Measurements from ENCODE around the gene TTC23. TPM values are rescaled to one million over a fixed set of nuclear protein-coding genes. Genes with fewer than 3 reads are reported as not detected.

The TTC23 gene, protein sequence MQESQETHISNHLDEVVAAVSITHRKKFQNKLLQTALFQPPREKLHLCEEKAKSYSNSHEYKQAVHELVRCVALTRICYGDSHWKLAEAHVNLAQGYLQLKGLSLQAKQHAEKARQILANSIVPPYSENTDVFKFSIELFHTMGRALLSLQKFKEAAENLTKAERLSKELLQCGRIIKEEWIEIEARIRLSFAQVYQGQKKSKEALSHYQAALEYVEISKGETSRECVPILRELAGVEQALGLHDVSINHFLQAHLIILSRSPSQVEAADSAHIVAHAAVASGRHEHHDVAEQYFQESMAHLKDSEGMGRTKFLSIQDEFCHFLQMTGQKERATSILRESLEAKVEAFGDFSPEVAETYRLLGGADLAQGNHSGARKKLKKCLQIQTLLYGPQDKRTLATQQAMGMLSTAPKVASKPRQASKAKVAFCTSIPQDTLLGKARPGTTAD
- total RNA-seq, result 0.67 TPM
- polyA plus RNA-seq, result under 1 TPM in 2 of 4 donors, not detected in 2; 0.56 to 0.60 TPM

DNA sequence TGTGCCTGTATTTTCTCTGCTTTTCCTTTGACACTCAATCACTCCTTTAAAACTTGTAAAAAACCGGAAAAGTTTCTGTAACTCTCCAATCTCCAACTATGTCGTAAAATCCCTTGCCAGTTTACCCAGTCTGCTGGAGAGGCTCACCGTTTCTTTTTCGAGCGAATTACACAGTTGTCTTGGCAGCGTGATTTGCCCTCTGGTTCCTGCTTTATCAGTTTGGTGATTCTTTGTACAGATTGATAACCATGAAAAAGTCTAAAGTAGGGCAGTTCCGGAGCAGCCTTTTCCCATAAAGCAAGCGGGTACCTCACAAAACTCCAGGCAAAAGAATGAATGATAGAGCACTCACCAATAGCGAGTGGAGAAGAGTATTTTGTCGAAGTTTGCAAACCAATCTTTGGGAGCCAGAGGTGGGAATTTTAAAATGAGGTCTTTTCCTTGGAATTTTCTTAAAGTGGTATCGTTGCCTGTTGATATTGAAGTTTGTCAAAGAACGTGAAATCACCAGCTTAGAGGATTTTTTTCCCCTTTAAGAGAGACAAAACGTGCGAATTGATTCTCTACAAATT is at the start of gene TTC23:
TSS of gene TTC23 (minus strand) at position 312 of the 572 bp plus-strand sequence. CDS start 20,869 bp downstream, outside the sequence.
- peaks cover 10% of the 10 kb centered on the region for H3K27me3 Mint-ChIP-seq
- peak within 1 kb of the TSS in 3 of 4 donors; percentile 93 to 97 (median 94) for H3K4me3 Mint-ChIP-seq

DNA sequence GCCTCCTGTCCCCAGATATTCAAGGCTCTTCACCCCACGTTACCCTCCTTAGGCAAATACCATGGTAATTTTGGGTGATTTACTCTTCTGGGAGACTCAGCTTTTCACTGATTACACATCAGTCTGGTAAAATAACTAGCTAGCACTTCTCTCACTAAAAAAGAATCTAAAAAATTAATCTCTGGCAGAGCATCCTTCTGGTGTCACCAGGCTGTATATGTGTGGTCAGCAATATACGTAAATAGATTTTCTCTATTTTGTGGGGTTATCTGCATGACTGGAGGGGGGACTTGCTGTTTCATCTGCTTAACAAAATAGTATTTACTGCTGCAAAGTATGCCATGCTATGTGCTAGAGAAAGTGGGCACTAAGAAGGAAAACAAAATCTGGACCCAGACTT is 47.0 kb upstream of the TTC23 start:
- Histone ChIP-seq H3K36me3 (ENCODE audit: control insufficient read depth, insufficient read depth, low read length) (peaks cover 10% of the 10 kb centered on the region), H3K4me1 (ENCODE audit: control insufficient read depth, insufficient read depth, low read length, poor library complexity, severe bottlenecking) (no peaks in the 10 kb centered on the region), H3K27ac (ENCODE audit: insufficient read depth, low read length, poor library complexity, severe bottlenecking) (no peak overlapping the region), H3K4me3 (ENCODE audit: low read depth, low read length) (no peak overlapping the region), H3K9me3 (ENCODE audit: control insufficient read depth in 2 of 2, low read length in 2 of 2) (no peaks in the 10 kb centered on the region), H3K27me3 (ENCODE audit: control insufficient read depth, insufficient read depth, low read length) (no peaks in the 10 kb centered on the region)
- Mint-ChIP-seq H3K27me3 (no peaks in the 10 kb centered on the region), H3K27ac (no peak overlapping the region), H3K4me1 (peaks cover 0 to 11% (median 5%) of the 10 kb centered on the region in 4 donors), H3K9me3 (peaks cover 0 to 7% (median 1%) of the 10 kb centered on the region in 7 donors), H3K4me3 (no peak overlapping the region), H3K36me3 (peaks cover 22% of the 10 kb centered on the region)
- no peak for ATAC-seq (ENCODE audit: low read depth in 2 of 2)
- DNase-seq, result no peak

More for the DNA sequence above, at the start of gene TTC23:
- Mint-ChIP-seq H3K9me3 (peaks cover 0 to 6% (median 0%) of the 10 kb centered on the region in 7 donors), H3K27ac (peak within 1 kb of the TSS in 2 of 3 donors; percentile 89 to 94), H3K4me1 (peaks cover 19 to 30% (median 27%) of the 10 kb centered on the region in 4 donors), H3K36me3 (no peaks in the 10 kb centered on the region)
- Histone ChIP-seq H3K36me3 (ENCODE audit: control insufficient read depth, insufficient read depth, low read length) (no peaks in the 10 kb centered on the region), H3K4me3 (ENCODE audit: low read depth, low read length) (peak within 1 kb of the TSS; percentile 82), H3K27ac (ENCODE audit: insufficient read depth, low read length, poor library complexity, severe bottlenecking) (no peak within 1 kb of the TSS), H3K27me3 (ENCODE audit: control insufficient read depth, insufficient read depth, low read length) (no peaks in the 10 kb centered on the region), H3K4me1 (ENCODE audit: control insufficient read depth, insufficient read depth, low read length, poor library complexity, severe bottlenecking) (peaks cover 17% of the 10 kb centered on the region), H3K9me3 (ENCODE audit: control insufficient read depth in 2 of 2, low read length in 2 of 2) (peaks cover 0 to 4% of the 10 kb centered on the region in 2 experiments)
- no peak for DNase-seq
- ATAC-seq (ENCODE audit: low read depth in 2 of 2), result no peak

DNA sequence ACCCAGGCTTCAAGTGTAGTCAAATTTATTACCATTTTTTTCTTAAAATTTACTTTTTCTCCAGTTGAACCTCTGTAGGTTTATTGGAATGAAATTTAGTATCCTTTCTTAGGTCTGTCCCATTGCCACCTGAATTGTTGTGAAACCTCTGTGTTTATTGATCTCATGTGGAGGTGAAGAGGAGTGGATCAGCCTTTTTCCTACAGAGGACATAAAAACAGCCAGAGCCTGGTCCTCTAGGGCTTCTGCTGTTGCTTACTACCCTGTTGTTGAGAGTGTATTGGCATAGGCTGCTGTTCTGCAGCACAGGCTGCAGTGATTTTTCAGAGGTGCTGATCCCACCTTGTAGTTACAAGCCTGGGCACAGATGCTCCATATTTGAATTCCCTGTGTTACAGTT is 46.5 kb upstream of the TTC23 start:
- Histone ChIP-seq H3K9me3 (ENCODE audit: control insufficient read depth in 2 of 2, low read length in 2 of 2) (no peaks in the 10 kb centered on the region), H3K36me3 (ENCODE audit: control insufficient read depth, insufficient read depth, low read length) (peaks cover 10% of the 10 kb centered on the region), H3K27me3 (ENCODE audit: control insufficient read depth, insufficient read depth, low read length) (no peaks in the 10 kb centered on the region), H3K4me3 (ENCODE audit: low read depth, low read length) (no peak overlapping the region), H3K4me1 (ENCODE audit: control insufficient read depth, insufficient read depth, low read length, poor library complexity, severe bottlenecking) (no peaks in the 10 kb centered on the region), H3K27ac (ENCODE audit: insufficient read depth, low read length, poor library complexity, severe bottlenecking) (no peak overlapping the region)
- no peak for DNase-seq
- no peak for ATAC-seq (ENCODE audit: low read depth in 2 of 2)
- Mint-ChIP-seq H3K27ac (no peak overlapping the region), H3K4me1 (peaks cover 0 to 11% (median 5%) of the 10 kb centered on the region in 4 donors), H3K27me3 (no peaks in the 10 kb centered on the region), H3K36me3 (peaks cover 27% of the 10 kb centered on the region), H3K9me3 (peaks cover 0 to 7% (median 1%) of the 10 kb centered on the region in 7 donors), H3K4me3 (no peak overlapping the region)

DNA sequence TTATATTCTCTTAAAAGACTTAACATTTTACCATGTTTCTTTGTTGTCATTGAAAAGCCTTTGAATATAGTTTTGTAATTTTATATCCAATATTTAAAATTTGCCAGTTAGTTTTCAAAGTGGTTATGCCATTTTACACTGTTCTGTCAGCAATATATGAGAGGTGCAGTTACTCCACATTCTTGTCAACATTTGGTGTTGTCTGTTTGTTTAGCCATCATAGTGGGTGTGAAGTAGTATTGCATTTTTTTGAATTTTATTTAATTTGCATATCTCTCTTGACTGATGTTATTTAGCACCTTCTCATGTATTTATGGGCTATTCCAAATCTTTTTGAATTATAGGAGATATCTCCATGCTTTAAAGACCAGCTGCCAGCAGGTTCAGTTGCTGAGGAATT is 42.3 kb upstream of the TTC23 start:
- peaks cover 27% of the 10 kb centered on the region for H3K36me3 Mint-ChIP-seq
- no peak overlapping the region for H3K27ac Mint-ChIP-seq
- Histone ChIP-seq H3K9me3 (ENCODE audit: control insufficient read depth in 2 of 2, low read length in 2 of 2) (no peaks in the 10 kb centered on the region), H3K4me3 (ENCODE audit: low read depth, low read length) (no peak overlapping the region), H3K36me3 (ENCODE audit: control insufficient read depth, insufficient read depth, low read length) (peaks cover 10% of the 10 kb centered on the region), H3K27ac (ENCODE audit: insufficient read depth, low read length, poor library complexity, severe bottlenecking) (no peak overlapping the region), H3K27me3 (ENCODE audit: control insufficient read depth, insufficient read depth, low read length) (no peaks in the 10 kb centered on the region), H3K4me1 (ENCODE audit: control insufficient read depth, insufficient read depth, low read length, poor library complexity, severe bottlenecking) (no peaks in the 10 kb centered on the region)
- ATAC-seq (ENCODE audit: low read depth in 2 of 2) (no peak), DNase-seq (no peak)
- H3K27me3 Mint-ChIP-seq, result no peaks in the 10 kb centered on the region
- H3K4me3 Mint-ChIP-seq, result no peak overlapping the region
- H3K4me1 Mint-ChIP-seq, result peaks cover 0 to 11% (median 5%) of the 10 kb centered on the region in 4 donors
- H3K9me3 Mint-ChIP-seq, result peaks cover 0 to 7% (median 1%) of the 10 kb centered on the region in 7 donors

DNA sequence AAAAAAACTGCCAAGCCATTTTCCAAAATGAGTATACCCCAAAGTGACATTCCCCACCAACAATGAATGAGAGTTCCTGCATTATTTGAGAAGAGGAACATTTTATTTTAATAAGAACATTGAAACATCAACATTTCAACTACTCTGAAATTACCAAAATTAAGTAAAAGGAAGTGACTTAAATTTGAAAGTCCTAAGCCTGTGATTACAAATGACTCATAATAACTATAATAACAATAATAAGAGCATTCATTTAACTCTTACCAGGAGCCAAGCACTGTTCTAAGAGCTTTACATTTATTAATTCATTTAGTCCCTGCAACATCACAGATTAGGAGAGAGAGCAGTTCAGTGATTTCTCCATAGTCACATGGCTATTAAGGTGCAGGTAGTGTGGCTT is 34.3 kb upstream of the TTC23 start:
- H3K9me3 ChIP-seq (ENCODE audit: control insufficient read depth in 2 of 2, low read length in 2 of 2), result no peaks in the 10 kb centered on the region
- H3K4me3 Mint-ChIP-seq, result no peak overlapping the region
- H3K27ac Mint-ChIP-seq, result no peak overlapping the region
- H3K4me3 ChIP-seq (ENCODE audit: low read depth, low read length), result no peak overlapping the region
- H3K36me3 Mint-ChIP-seq, result peaks cover 33% of the 10 kb centered on the region
- no peak overlapping the region for H3K27ac ChIP-seq (ENCODE audit: insufficient read depth, low read length, poor library complexity, severe bottlenecking)
- H3K9me3 Mint-ChIP-seq, result peaks cover 0 to 4% (median 0%) of the 10 kb centered on the region in 7 donors
- DNase-seq (no peak), ATAC-seq (ENCODE audit: low read depth in 2 of 2) (no peak)
- H3K36me3 ChIP-seq (ENCODE audit: control insufficient read depth, insufficient read depth, low read length), result no peaks in the 10 kb centered on the region
- no peaks in the 10 kb centered on the region for H3K27me3 ChIP-seq (ENCODE audit: control insufficient read depth, insufficient read depth, low read length)
- no peaks in the 10 kb centered on the region for H3K27me3 Mint-ChIP-seq
- H3K4me1 Mint-ChIP-seq, result peaks cover 5 to 29% (median 14%) of the 10 kb centered on the region in 4 donors
- no peaks in the 10 kb centered on the region for H3K4me1 ChIP-seq (ENCODE audit: control insufficient read depth, insufficient read depth, low read length, poor library complexity, severe bottlenecking)

DNA sequence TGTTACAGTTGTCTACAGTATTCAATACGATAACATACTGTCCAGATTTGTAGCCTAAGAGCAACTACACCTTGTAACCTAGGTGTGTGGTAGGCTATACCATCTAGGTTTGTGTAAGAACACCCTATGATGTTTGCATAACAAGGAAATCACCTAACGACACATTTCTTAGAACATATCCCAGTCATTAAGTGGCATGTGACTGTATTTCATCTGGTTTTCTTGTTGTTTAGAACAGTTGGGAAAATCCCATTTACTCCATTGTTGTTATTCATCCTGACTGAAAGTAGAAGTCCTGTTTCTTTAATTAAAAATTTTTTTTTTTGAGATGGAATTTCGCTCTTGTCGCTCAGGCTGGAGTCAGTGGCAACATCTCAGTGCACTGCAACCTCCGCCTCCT is 33.2 kb upstream of the TTC23 start:
- H3K9me3 Mint-ChIP-seq, result peaks cover 0 to 4% (median 0%) of the 10 kb centered on the region in 7 donors
- H3K4me3 Mint-ChIP-seq, result no peak overlapping the region
- peaks cover 6 to 33% (median 15%) of the 10 kb centered on the region in 4 donors for H3K4me1 Mint-ChIP-seq
- ATAC-seq (ENCODE audit: low read depth in 2 of 2), result no peak
- no peak overlapping the region for H3K27ac Mint-ChIP-seq
- H3K4me3 ChIP-seq (ENCODE audit: low read depth, low read length), result no peak overlapping the region
- H3K27ac ChIP-seq (ENCODE audit: insufficient read depth, low read length, poor library complexity, severe bottlenecking), result no peak overlapping the region
- no peaks in the 10 kb centered on the region for H3K27me3 ChIP-seq (ENCODE audit: control insufficient read depth, insufficient read depth, low read length)
- H3K4me1 ChIP-seq (ENCODE audit: control insufficient read depth, insufficient read depth, low read length, poor library complexity, severe bottlenecking), result no peaks in the 10 kb centered on the region
- no peaks in the 10 kb centered on the region for H3K9me3 ChIP-seq (ENCODE audit: control insufficient read depth in 2 of 2, low read length in 2 of 2)
- no peak for DNase-seq
- H3K27me3 Mint-ChIP-seq, result no peaks in the 10 kb centered on the region
- no peaks in the 10 kb centered on the region for H3K36me3 ChIP-seq (ENCODE audit: control insufficient read depth, insufficient read depth, low read length)
- peaks cover 33% of the 10 kb centered on the region for H3K36me3 Mint-ChIP-seq

DNA sequence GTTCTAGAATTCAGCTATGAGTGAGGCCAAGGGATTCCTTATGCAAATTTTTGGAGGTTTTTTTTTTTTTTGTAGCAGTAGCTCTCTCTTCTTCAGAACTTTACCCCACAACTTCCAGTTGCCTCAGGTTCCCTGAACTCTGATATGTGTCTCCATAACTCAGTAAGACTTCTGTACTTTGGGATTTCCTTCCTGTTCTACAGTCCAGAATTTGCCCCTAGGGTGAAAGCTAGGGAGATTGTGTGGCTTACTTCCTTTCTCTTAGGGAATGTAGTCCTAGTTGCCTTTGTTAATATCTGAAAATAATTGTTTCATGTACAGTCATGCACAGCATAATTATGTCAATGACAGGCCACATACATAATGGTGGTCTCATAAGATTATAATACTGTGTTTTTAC is 32.7 kb upstream of the TTC23 start:
- H3K4me1 ChIP-seq (ENCODE audit: control insufficient read depth, insufficient read depth, low read length, poor library complexity, severe bottlenecking), result no peaks in the 10 kb centered on the region
- H3K4me3 ChIP-seq (ENCODE audit: low read depth, low read length), result no peak overlapping the region
- Mint-ChIP-seq H3K4me3 (no peak overlapping the region), H3K9me3 (peaks cover 0 to 4% (median 0%) of the 10 kb centered on the region in 7 donors), H3K4me1 (peaks cover 6 to 33% (median 16%) of the 10 kb centered on the region in 4 donors), H3K27ac (no peak overlapping the region), H3K36me3 (peaks cover 33% of the 10 kb centered on the region), H3K27me3 (no peaks in the 10 kb centered on the region)
- H3K27me3 ChIP-seq (ENCODE audit: control insufficient read depth, insufficient read depth, low read length), result no peaks in the 10 kb centered on the region
- ATAC-seq (ENCODE audit: low read depth in 2 of 2), result no peak
- no peaks in the 10 kb centered on the region for H3K9me3 ChIP-seq (ENCODE audit: control insufficient read depth in 2 of 2, low read length in 2 of 2)
- H3K27ac ChIP-seq (ENCODE audit: insufficient read depth, low read length, poor library complexity, severe bottlenecking), result no peak overlapping the region
- no peak for DNase-seq
- H3K36me3 ChIP-seq (ENCODE audit: control insufficient read depth, insufficient read depth, low read length), result no peaks in the 10 kb centered on the region
